HepG2 (cell line): Measurements from ENCODE around the gene DDIT4. TPM values are rescaled to one million over a fixed set of nuclear protein-coding genes. Genes with fewer than 3 reads are reported as not detected.

Source experiments
- ATF5 ChIP-seq: sonication (generic); formaldehyde crosslinking; IDR thresholded peaks from 2 replicates; pipeline ENCODE4 v1.4.0; 2020; ENCODE audit warnings: mild to moderate bottlenecking, low read depth, missing genetic modification reagents
- CENPX ChIP-seq: sonication (generic); formaldehyde crosslinking; IDR thresholded peaks from 2 replicates; pipeline ENCODE4 v1.9.0; 2021; ENCODE audit warnings: mild to moderate bottlenecking, missing genetic modification reagents, moderate library complexity
- FOXP1 ChIP-seq, 2 experiments: fragments of 450-650 bp in 1 of 2; IDR thresholded peaks; 2 replicates each; pipeline ENCODE4 v1.6.1; 2017 to 2018; ENCODE audit warnings: antibody characterized with exemption in 1 of 2
- MAF1 ChIP-seq: sonication (generic); formaldehyde crosslinking; IDR thresholded peaks from 2 replicates; pipeline ENCODE4 v1.5.0; 2020; ENCODE audit warnings: missing genetic modification reagents, borderline replicate concordance
- MBD4 ChIP-seq: IDR thresholded peaks from 2 replicates; pipeline ENCODE4 v1.6.1; 2012; ENCODE audit warnings: low read length, inconsistent platforms, borderline replicate concordance
- NR2F6 ChIP-seq, 2 experiments: IDR thresholded peaks; 2 replicates each; pipeline ENCODE4 v1.6.1; 2016; ENCODE audit warnings: antibody characterized with exemption in 1 of 2, mild to moderate bottlenecking in 1 of 2
- POLR2G ChIP-seq: fragments of 200-400 bp; formaldehyde crosslinking; IDR thresholded peaks from 2 replicates; pipeline ENCODE4 v1.6.1; 2018; ENCODE audit warnings: mild to moderate bottlenecking, low read depth, low read length, moderate library complexity
- PRDM15 ChIP-seq: sonication (generic); formaldehyde crosslinking; IDR thresholded peaks from 2 replicates; pipeline ENCODE4 v1.4.0; 2020; ENCODE audit warnings: missing genetic modification reagents
- ZFP36L2 ChIP-seq: sonication (generic); formaldehyde crosslinking; IDR thresholded peaks from 2 replicates; pipeline ENCODE4 v1.4.0; 2020; ENCODE audit warnings: missing genetic modification reagents
- ZNF136 ChIP-seq: sonication (generic); formaldehyde crosslinking; IDR thresholded peaks from 2 replicates; pipeline ENCODE4 v1.8.1; 2022; ENCODE audit warnings: low read depth, mild to moderate bottlenecking, moderate library complexity, missing genetic modification reagents
- ZNF3 ChIP-seq: IDR thresholded peaks from 2 replicates; pipeline ENCODE4 v1.7.0; 2017; ENCODE audit warnings: inconsistent platforms
- ZNF317 ChIP-seq: sonication (generic); formaldehyde crosslinking; IDR thresholded peaks from 2 replicates; pipeline ENCODE4 v1.5.0; 2020; ENCODE audit warnings: mild to moderate bottlenecking, missing genetic modification reagents
- ZNF326 ChIP-seq: sonication (generic); formaldehyde crosslinking; IDR thresholded peaks from 2 replicates; pipeline ENCODE4 v1.4.0; 2020; ENCODE audit warnings: missing genetic modification reagents, borderline replicate concordance
- ZNF331 ChIP-seq: sonication (generic); formaldehyde crosslinking; IDR thresholded peaks from 2 replicates; pipeline ENCODE4 v1.4.0; 2020; ENCODE audit warnings: missing genetic modification reagents
- ZNF33A ChIP-seq: sonication (generic); formaldehyde crosslinking; IDR thresholded peaks from 2 replicates; pipeline ENCODE4 v1.5.1; 2020; ENCODE audit warnings: missing genetic modification reagents, mild to moderate bottlenecking, moderate library complexity, borderline replicate concordance
- ZNF382 ChIP-seq: sonication (generic); formaldehyde crosslinking; IDR thresholded peaks from 2 replicates; pipeline ENCODE4 v1.5.0; 2020; ENCODE audit warnings: missing genetic modification reagents, mild to moderate bottlenecking, borderline replicate concordance
- ZNF607 ChIP-seq: sonication (generic); formaldehyde crosslinking; IDR thresholded peaks from 2 replicates; pipeline ENCODE4 v1.5.1; 2020; ENCODE audit warnings: missing genetic modification reagents, mild to moderate bottlenecking, borderline replicate concordance
- ZNF619 ChIP-seq: sonication (generic); formaldehyde crosslinking; IDR thresholded peaks from 2 replicates; pipeline ENCODE4 v1.4.0; 2020; ENCODE audit warnings: mild to moderate bottlenecking, missing genetic modification reagents
- ZNF672 ChIP-seq: sonication (generic); formaldehyde crosslinking; IDR thresholded peaks from 2 replicates; pipeline ENCODE4 v1.8.1; 2022; ENCODE audit warnings: missing genetic modification reagents
- ZNF7 ChIP-seq: IDR thresholded peaks from 2 replicates; pipeline ENCODE4 v1.6.1; 2016; ENCODE audit warnings: missing biosample characterization, missing genetic modification reagents
- polyA plus RNA-seq, 8 experiments: library from polyadenylated mRNA; depleted of rRNA in 3 of 8; stranded (reverse) in 7 of 8; unstranded in 1 of 8; fragments of >200 nt; fragmentation: Illumina TruSeq in 4 of 8; extraction: Trizol in 4 of 8; gene quantifications; 2 replicates each; pipeline versions ENCODE4 v1.2.1 to v1.2.3, GENCODE V29; 2011 to 2016; ENCODE audit warnings: low read depth in 4 of 8, missing spikeins in 1 of 8, mixed read lengths in 1 of 8; ENCODE audit not compliant: insufficient read depth in 1 of 8
- total RNA-seq, 5 experiments: library from RNA; depleted of rRNA; stranded (reverse); fragments of >200 nt; fragmentation: Illumina TruSeq; extraction: Trizol; gene quantifications; 2 replicates each; pipeline ENCODE4 v1.2.3, GENCODE V29; 2016; ENCODE audit warnings: low read depth in 1 of 5
- TF ChIP-seq, protein P1 (sequence below), 2 experiments: fragments of 450-650 bp in 1 of 2; sonication (generic) in 1 of 2; formaldehyde crosslinking; IDR thresholded peaks; 2 replicates each; pipeline versions ENCODE4 v1.5.0 to v1.8.0; 2020 to 2022; ENCODE audit warnings: mild to moderate bottlenecking in 1 of 2, missing genetic modification reagents in 1 of 2
- TF ChIP-seq, protein P2 (sequence below): sonication (generic); formaldehyde crosslinking; IDR thresholded peaks from 2 replicates; pipeline ENCODE4 v1.9.0; 2021; ENCODE audit warnings: missing genetic modification reagents, borderline replicate concordance

The DDIT4 gene
- total and polyA plus RNA-seq, 2 of the 13 experiments (the other 11 are each of a cell fraction or from before 2014, with no cell fraction given) = 35.6 to 40.7 TPM

DNA sequence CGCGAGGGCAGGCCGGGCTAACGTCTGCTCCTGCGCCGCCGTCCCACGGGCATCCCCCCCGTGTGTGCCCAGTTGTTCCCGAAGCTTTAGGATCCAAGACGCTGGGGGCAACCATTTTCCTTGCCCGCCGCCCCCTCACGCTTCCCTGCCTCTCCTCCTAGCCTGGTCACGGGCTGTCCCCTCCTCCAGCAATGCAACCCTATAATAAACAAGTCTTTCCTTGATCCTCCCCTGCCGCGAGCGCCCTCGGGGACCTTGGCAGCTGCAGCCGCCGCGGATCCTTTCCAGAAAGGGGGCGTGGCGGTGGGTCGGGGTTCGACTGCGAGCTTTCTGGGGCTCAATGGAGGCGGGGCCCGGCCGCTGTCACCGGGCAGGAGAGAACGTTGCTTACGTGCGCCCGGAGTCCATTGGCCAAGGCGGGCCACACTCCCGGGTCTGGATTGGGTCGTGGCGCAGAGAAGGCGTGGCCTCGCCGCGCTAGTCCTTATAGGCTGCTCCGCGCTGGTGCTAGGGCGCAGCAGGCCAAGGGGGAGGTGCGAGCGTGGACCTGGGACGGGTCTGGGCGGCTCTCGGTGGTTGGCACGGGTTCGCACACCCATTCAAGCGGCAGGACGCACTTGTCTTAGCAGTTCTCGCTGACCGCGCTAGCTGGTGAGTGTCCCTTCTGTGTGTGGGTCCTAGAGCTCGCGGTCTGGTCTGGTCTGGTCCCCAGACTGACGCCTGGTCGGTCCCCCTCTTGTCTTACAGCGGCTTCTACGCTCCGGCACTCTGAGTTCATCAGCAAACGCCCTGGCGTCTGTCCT lies at the start of gene DDIT4 (continued):
- TF ChIP-seq PRDM15 (peak; percentile 66; the same call in 1 of the 2 replicates), MAF1 (CRISPR knock-in tag) (peak; percentile 95; the same call in 1 of the 2 replicates), POLR2G (peak; percentile 100), ZNF382 (CRISPR knock-in tag) (no peak), ZFP36L2 (CRISPR knock-in tag) (no peak), ZNF331 (CRISPR knock-in tag) (peak; percentile 79), NR2F6 (IDR thresholded peaks at IDR 0.05) (peak; percentile 57; the same call in 1 of the 2 replicates), NR2F6 (CRISPR knock-in tag; IDR thresholded peaks at IDR 0.05) (peak; percentile 58; the same call in 1 of the 2 replicates), ZNF33A (CRISPR knock-in tag) (no peak), ZNF136 (CRISPR knock-in tag) (peak; percentile 90), ZNF619 (CRISPR knock-in tag) (peak; percentile 68; the same call in 1 of the 2 replicates), ATF5 (CRISPR knock-in tag) (peak; percentile 88), ZNF3 (CRISPR knock-in tag) (no peak), ZNF7 (CRISPR knock-in tag) (no peak), FOXP1 (IDR thresholded peaks at IDR 0.05) (no peak), FOXP1 (CRISPR knock-in tag; IDR thresholded peaks at IDR 0.05) (no peak), ZNF317 (CRISPR knock-in tag) (peak; percentile 42; the same call in 1 of the 2 replicates), MBD4 (no peak), CENPX (CRISPR knock-in tag) (no peak), ZNF672 (CRISPR knock-in tag) (0 out of 2 replicates have a peak, but pooled peaks have one; percentile 49), ZNF326 (no peak), ZNF607 (CRISPR knock-in tag) (peak; percentile 98)
- TF ChIP-seq, protein P1, sequence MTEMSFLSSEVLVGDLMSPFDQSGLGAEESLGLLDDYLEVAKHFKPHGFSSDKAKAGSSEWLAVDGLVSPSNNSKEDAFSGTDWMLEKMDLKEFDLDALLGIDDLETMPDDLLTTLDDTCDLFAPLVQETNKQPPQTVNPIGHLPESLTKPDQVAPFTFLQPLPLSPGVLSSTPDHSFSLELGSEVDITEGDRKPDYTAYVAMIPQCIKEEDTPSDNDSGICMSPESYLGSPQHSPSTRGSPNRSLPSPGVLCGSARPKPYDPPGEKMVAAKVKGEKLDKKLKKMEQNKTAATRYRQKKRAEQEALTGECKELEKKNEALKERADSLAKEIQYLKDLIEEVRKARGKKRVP (CRISPR knock-in tag; IDR thresholded peaks at IDR 0.05) = peak in 1 of 2 experiments; percentile 90; a peak in 2 of 4 replicates
- TF ChIP-seq, protein P2, sequence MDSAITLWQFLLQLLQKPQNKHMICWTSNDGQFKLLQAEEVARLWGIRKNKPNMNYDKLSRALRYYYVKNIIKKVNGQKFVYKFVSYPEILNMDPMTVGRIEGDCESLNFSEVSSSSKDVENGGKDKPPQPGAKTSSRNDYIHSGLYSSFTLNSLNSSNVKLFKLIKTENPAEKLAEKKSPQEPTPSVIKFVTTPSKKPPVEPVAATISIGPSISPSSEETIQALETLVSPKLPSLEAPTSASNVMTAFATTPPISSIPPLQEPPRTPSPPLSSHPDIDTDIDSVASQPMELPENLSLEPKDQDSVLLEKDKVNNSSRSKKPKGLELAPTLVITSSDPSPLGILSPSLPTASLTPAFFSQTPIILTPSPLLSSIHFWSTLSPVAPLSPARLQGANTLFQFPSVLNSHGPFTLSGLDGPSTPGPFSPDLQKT = peak; percentile 73; the same call in 1 of the 2 replicates
